K562 (cell line): ENCODE measurements around the gene FABP7.

ENCODE experiments used
- CTCF ChIP-seq, 3 experiments: IDR thresholded peaks in 2 of 3; conservative IDR thresholded peaks in 1 of 3; 2 replicates each; pipeline ENCODE4 v1.5.1; 2011 to 2012; ENCODE audit warnings: low read length in 3 of 3, mild to moderate bottlenecking in 3 of 3, control low read depth in 2 of 3, improper control_type of control experiment in 1 of 3, inconsistent platforms in 1 of 3, low read depth in 1 of 3, mixed read lengths in 1 of 3, moderate library complexity in 1 of 3; ENCODE audit not compliant: insufficient read depth in 2 of 3
- E2F6 ChIP-seq, 2 experiments: IDR thresholded peaks; 2 replicates each; pipeline ENCODE4 v1.6.1; 2011; ENCODE audit warnings: borderline replicate concordance in 1 of 2, control low read depth in 1 of 2, low read depth in 1 of 2, low read length in 1 of 2, mild to moderate bottlenecking in 1 of 2, mixed read lengths in 1 of 2, moderate library complexity in 1 of 2; ENCODE audit not compliant: insufficient read depth in 1 of 2, insufficient read length in 1 of 2, poor library complexity in 1 of 2, severe bottlenecking in 1 of 2; ENCODE audit errors: extremely low read depth in 1 of 2
- E4F1 ChIP-seq: fragments of 250-450 bp; sonication (Bioruptor Pico); IDR thresholded peaks from 2 replicates; pipeline ENCODE4 v1.5.0; 2021; ENCODE audit warnings: mild to moderate bottlenecking, borderline replicate concordance
- FOXM1 ChIP-seq, 2 experiments: fragments of 450-650 bp in 1 of 2; sonication (generic) in 1 of 2; formaldehyde crosslinking in 1 of 2; IDR thresholded peaks; 2 replicates each; pipeline versions ENCODE4 v1.6.1 to v1.9.0; 2017 to 2022; ENCODE audit warnings: low read depth in 2 of 2, mild to moderate bottlenecking in 2 of 2, missing genetic modification reagents in 1 of 2, moderate library complexity in 1 of 2
- HMGN3 ChIP-seq: IDR thresholded peaks from 2 replicates; pipeline ENCODE4 v1.6.1; 2011; ENCODE audit warnings: borderline replicate concordance, low read depth, mild to moderate bottlenecking, mixed read lengths, low read length; ENCODE audit not compliant: insufficient read length; ENCODE audit errors: extremely low read depth
- JUN ChIP-seq, 2 experiments: sonication (generic) in 1 of 2; formaldehyde crosslinking in 1 of 2; IDR thresholded peaks; 2 replicates each; pipeline versions ENCODE4 v1.6.1 to v1.8.0; 2012 to 2022; ENCODE audit warnings: borderline replicate concordance in 2 of 2, mild to moderate bottlenecking in 2 of 2, improper control_type of control experiment in 1 of 2, low read depth in 1 of 2, low read length in 1 of 2, missing genetic modification reagents in 1 of 2
- POLR2A ChIP-seq: fragments of 450-650 bp; conservative IDR thresholded peaks from 2 replicates; pipeline ENCODE4 v1.6.1; 2016
- RAD21 ChIP-seq, 2 experiments: fragments of 250-450 bp in 1 of 2; fragments of 450-650 bp in 1 of 2; sonication (Bioruptor Pico) in 1 of 2; formaldehyde crosslinking in 1 of 2; IDR thresholded peaks in 1 of 2; conservative IDR thresholded peaks in 1 of 2; 2 replicates each; pipeline versions ENCODE4 v1.4.0 to v1.8.0; 2020 to 2022; ENCODE audit warnings: mild to moderate bottlenecking in 2 of 2, moderate library complexity in 1 of 2
- SIX5 ChIP-seq, 2 experiments: IDR thresholded peaks; 2 replicates each; pipeline ENCODE4 v1.6.1; 2011; ENCODE audit warnings: low read length in 2 of 2, borderline replicate concordance in 1 of 2, low read depth in 1 of 2, mild to moderate bottlenecking in 1 of 2, moderate library complexity in 1 of 2; ENCODE audit not compliant: insufficient read depth in 1 of 2
- SMC3 ChIP-seq: conservative IDR thresholded peaks from 2 replicates; pipeline ENCODE4 v1.6.1; 2011; ENCODE audit warnings: low read depth, low read length, improper control_type of control experiment; ENCODE audit not compliant: insufficient read depth
- TGIF2 ChIP-seq: sonication (generic); formaldehyde crosslinking; IDR thresholded peaks from 2 replicates; pipeline ENCODE4 v1.8.1; 2022; ENCODE audit warnings: mild to moderate bottlenecking, missing genetic modification reagents, moderate library complexity
- YY1 ChIP-seq, 3 experiments: IDR thresholded peaks; 2 replicates each; pipeline ENCODE4 v1.6.1; 2011; ENCODE audit warnings: low read length in 2 of 3, mild to moderate bottlenecking in 2 of 3, moderate library complexity in 2 of 3, borderline replicate concordance in 1 of 3, control low read depth in 1 of 3, low read depth in 1 of 3; ENCODE audit not compliant: insufficient read depth in 3 of 3, insufficient replicate concordance in 2 of 3, control insufficient read depth in 1 of 3, insufficient read length in 1 of 3; ENCODE audit errors: extremely low read depth in 1 of 3
- ZFP91 ChIP-seq: sonication (generic); formaldehyde crosslinking; IDR thresholded peaks from 2 replicates; pipeline ENCODE4 v1.8.0; 2022; ENCODE audit warnings: mild to moderate bottlenecking, missing genetic modification reagents
- ZNF41 ChIP-seq: fragments of 250-450 bp; sonication (Bioruptor Pico); conservative IDR thresholded peaks from 2 replicates; pipeline ENCODE4 v1.4.0; 2020; ENCODE audit warnings: mild to moderate bottlenecking

- TF ChIP-seq POLR2A (no peak), JUN (IDR thresholded peaks at IDR 0.05; ENCODE audit: borderline replicate concordance, low read depth, low read length) (no peak), JUN (CRISPR knock-in tag; IDR thresholded peaks at IDR 0.05; ENCODE audit: borderline replicate concordance) (no peak), E2F6 (IDR thresholded peaks at IDR 0.05; ENCODE audit: borderline replicate concordance in 1 of 2, extremely low read depth in 1 of 2, insufficient read depth in 1 of 2, insufficient read length in 1 of 2, low read depth in 1 of 2, low read length in 1 of 2, poor library complexity in 1 of 2, severe bottlenecking in 1 of 2) (no peak), ZFP91 (CRISPR knock-in tag) (no peak), SIX5 (IDR thresholded peaks at IDR 0.05; ENCODE audit: borderline replicate concordance in 1 of 2, insufficient read depth in 1 of 2, low read depth in 1 of 2, low read length in 2 of 2) (no peak), YY1 (IDR thresholded peaks at IDR 0.05; ENCODE audit: borderline replicate concordance in 1 of 3, control insufficient read depth in 1 of 3, extremely low read depth in 1 of 3, insufficient read depth in 3 of 3, insufficient read length in 1 of 3, insufficient replicate concordance in 2 of 3, low read depth in 1 of 3, low read length in 2 of 3) (no peak), CTCF (IDR thresholded peaks at IDR 0.05 in 2 of 3, conservative IDR thresholded peaks at IDR 0.05 in 1 of 3; ENCODE audit: insufficient read depth in 2 of 3, low read depth in 1 of 3, low read length in 3 of 3) (no peak), TGIF2 (CRISPR knock-in tag) (no peak), E4F1 (no peak), ZNF41 (CRISPR knock-in tag) (no peak), FOXM1 (IDR thresholded peaks at IDR 0.05; ENCODE audit: low read depth) (no peak), FOXM1 (CRISPR knock-in tag; IDR thresholded peaks at IDR 0.05; ENCODE audit: low read depth) (no peak), RAD21 (CRISPR knock-in tag; conservative IDR thresholded peaks at IDR 0.05 in 1 of 2, IDR thresholded peaks at IDR 0.05 in 1 of 2) (no peak), SMC3 (no peak), HMGN3 (no peak)
Measured at GRCh38 chr6:122787721-122788120, 8.2 kb downstream of the FABP7 start.
